Right lobe of liver (tissue), 6 donors: ENCODE measurements around the gene PHF2. TPM values are rescaled to one million over a fixed set of nuclear protein-coding genes. Genes with fewer than 3 reads are reported as not detected.

Source experiments
- ATAC-seq, 4 donors: fragments of 200-7000 bp; cut with Tn5 transposase; one replicate each; pipeline ENCODE4 v1.9.1; 2020; ENCODE audit warnings: mild to moderate bottlenecking in 4 of 4, moderate library complexity in 4 of 4
- DNase-seq, 3 donors: peaks; one replicate each; pipeline ENCODE4 v3.0.0-alpha.2; 2020
- H3K27ac ChIP-seq, 3 donors: fragments of 200-600 bp; one replicate each; pipeline ENCODE4 v1.8.0; 2022
- H3K27me3 ChIP-seq, 2 donors: fragments of 200-600 bp; one replicate each; pipeline ENCODE4 v1.8.0; 2022
- H3K36me3 ChIP-seq, 4 donors: fragments of 200-600 bp; sonication (generic) in 1 of 4; one replicate each; pipeline versions ENCODE4 v1.5.1 to v1.8.0; 2017 to 2022; ENCODE audit warnings: control low read depth in 1 of 4
- H3K4me1 ChIP-seq, 4 donors: fragments of 200-600 bp; sonication (generic) in 1 of 4; one replicate each; pipeline versions ENCODE4 v1.5.1 to v1.8.0; 2017 to 2022; ENCODE audit warnings: control low read depth in 1 of 4
- H3K4me3 ChIP-seq, 3 donors: fragments of 200-600 bp; one replicate each; pipeline ENCODE4 v1.8.0; 2022
- H3K9me3 ChIP-seq, 4 donors: fragments of 200-600 bp; sonication (generic) in 1 of 4; one replicate each; pipeline versions ENCODE4 v1.5.1 to v1.8.0; 2017 to 2022; ENCODE audit warnings: control low read depth in 1 of 4
- CTCF ChIP-seq, 4 donors: fragments of 200-600 bp in 3 of 4; fragments of 450-650 bp in 1 of 4; IDR thresholded peaks; one replicate each; pipeline versions ENCODE4 v1.5.1 to v1.8.0; 2016 to 2022; ENCODE audit warnings: antibody characterized with exemption in 4 of 4, mild to moderate bottlenecking in 2 of 4
- POLR2A ChIP-seq: fragments of 450-650 bp; IDR thresholded peaks from one replicate; pipeline ENCODE4 v1.6.1; 2017; ENCODE audit warnings: antibody characterized with exemption, mild to moderate bottlenecking
- WGBS: methylation state at CpG from one replicate; pipeline ENCODE4 v1.1.6; 2018; ENCODE audit warnings: low coverage, low lambda C conversion rate; ENCODE audit not compliant: insufficient coverage; ENCODE audit errors: missing lambda C conversion rate; 5-methylcytosine and 5-hydroxymethylcytosine counted together
- intact Hi-C, 2 donors: fragments of 100-400 bp; cut with DNase I; formaldehyde crosslinking; loops; one replicate each; pipeline versions ENCODE4 v1.11.2 to v1.14.1; 2022
- total RNA-seq, 6 experiments: library from RNA; depleted of rRNA in 2 of 6; stranded (reverse); fragments of >200 nt in 2 of 6; fragmentation: NEBNext Ultra II Directional in 3 of 6; extraction: Animal tissue kit (Norgen Biotek cat#: 25700) in 3 of 6; gene quantifications; one replicate each; pipeline versions ENCODE4 v1.1.0 to v1.2.4, GENCODE V29; 2016 to 2023
- donor health status: DM: no; HTN: yes; CAD: no.
- donor health status: DM: no; HTN: no; CAD: no.
- donor health status: DM: no; HTN: no; CAD: no.
- donor health status: DM: no; HTN: yes; CAD: no.
- donor health status: DM: no; HTN: yes; CAD: no.

The PHF2 gene
- total RNA-seq, 6 experiments from 2014 or later = 6.3 to 8.5 (median 6.8) TPM

DNA sequence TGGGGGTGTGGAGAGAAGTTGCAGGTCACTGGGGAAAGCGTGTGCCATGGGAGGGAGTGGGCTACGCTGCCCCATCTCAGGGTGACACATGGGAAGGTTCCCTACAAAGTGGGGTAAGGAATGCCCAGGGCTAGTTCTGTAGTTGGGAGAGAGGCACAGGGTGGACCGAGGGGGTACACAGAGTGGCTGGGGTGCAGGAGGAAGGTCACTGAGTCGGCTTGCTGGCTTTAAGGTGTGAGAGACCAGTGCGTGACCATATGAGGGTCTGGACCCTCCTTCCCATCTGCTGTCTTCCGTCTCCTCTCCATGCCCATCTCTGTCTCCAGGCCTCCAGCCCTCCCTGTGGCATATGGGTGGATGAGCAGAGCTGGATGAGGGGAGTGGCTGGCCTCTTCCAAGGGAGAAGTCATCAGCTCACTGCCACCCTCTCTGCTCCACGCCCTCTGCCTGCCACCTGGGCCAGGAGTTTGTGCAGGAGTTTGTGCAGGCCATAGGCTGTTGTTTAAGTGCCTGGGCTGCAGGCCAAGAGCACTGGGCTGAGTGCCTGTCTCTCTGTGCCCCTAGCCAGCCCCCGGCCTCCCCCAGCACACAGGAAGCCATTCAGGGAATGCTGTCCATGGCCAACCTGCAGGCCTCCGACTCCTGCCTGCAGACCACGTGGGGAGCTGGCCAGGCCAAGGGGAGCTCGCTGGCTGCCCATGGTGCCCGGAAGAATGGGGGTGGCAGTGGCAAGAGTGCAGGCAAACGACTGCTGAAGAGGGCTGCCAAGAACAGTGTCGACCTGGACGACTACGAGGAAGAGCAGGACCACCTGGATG, 96.8 kb downstream of the PHF2 start:
- DNase-seq (peak; percentile 12 to 46 (median 31)), ATAC-seq (no peak)
- no peak overlapping the region for H3K4me3 ChIP-seq
- 90% methylated on average over 4 of the region's 16 CpGs for WGBS
- H3K4me1 ChIP-seq = no peaks in the 10 kb centered on the region
- TF ChIP-seq POLR2A = no peak
- no peak for TF ChIP-seq CTCF (IDR thresholded peaks at IDR 0.05)
- H3K27me3 ChIP-seq = no peaks in the 10 kb centered on the region
- intact Hi-C loops = no loop called here
- no peaks in the 10 kb centered on the region for H3K9me3 ChIP-seq
- H3K27ac ChIP-seq = no peak overlapping the region
- H3K36me3 ChIP-seq = peaks cover 0 to 18% (median 0%) of the 10 kb centered on the region in 4 donors

GRCh38 chr9:93673839-93674334, 97.5 kb downstream of the PHF2 start:
- no CpG with 5 or more reads among the region's 13 CpGs for WGBS
- ATAC-seq = no peak
- TF ChIP-seq CTCF (IDR thresholded peaks at IDR 0.05) (no peak), POLR2A (no peak)
- DNase-seq = peak in 2 of 3 donors; percentile 12 to 31
- no peaks in the 10 kb centered on the region for H3K4me1 ChIP-seq
- H3K36me3 ChIP-seq = peaks cover 0 to 18% (median 0%) of the 10 kb centered on the region in 4 donors
- no peak overlapping the region for H3K4me3 ChIP-seq
- H3K27ac ChIP-seq = no peak overlapping the region
- H3K27me3 ChIP-seq = no peaks in the 10 kb centered on the region
- H3K9me3 ChIP-seq = no peaks in the 10 kb centered on the region
- intact Hi-C loops = no loop called here

GRCh38 chr9:93674580-93675335, 98.4 kb downstream of the PHF2 start:
- H3K27ac ChIP-seq = no peak overlapping the region
- H3K9me3 ChIP-seq = no peaks in the 10 kb centered on the region
- H3K4me3 ChIP-seq = no peak overlapping the region
- no peak for TF ChIP-seq POLR2A
- TF ChIP-seq CTCF (IDR thresholded peaks at IDR 0.05) = no peak
- 95% methylated on average over 4 of the region's 14 CpGs for WGBS
- ATAC-seq = no peak
- no peaks in the 10 kb centered on the region for H3K4me1 ChIP-seq
- DNase-seq = peak in 2 of 3 donors; percentile 43
- no peaks in the 10 kb centered on the region for H3K27me3 ChIP-seq
- intact Hi-C loops = no loop called here
- H3K36me3 ChIP-seq = peaks cover 0 to 18% (median 0%) of the 10 kb centered on the region in 4 donors

DNA sequence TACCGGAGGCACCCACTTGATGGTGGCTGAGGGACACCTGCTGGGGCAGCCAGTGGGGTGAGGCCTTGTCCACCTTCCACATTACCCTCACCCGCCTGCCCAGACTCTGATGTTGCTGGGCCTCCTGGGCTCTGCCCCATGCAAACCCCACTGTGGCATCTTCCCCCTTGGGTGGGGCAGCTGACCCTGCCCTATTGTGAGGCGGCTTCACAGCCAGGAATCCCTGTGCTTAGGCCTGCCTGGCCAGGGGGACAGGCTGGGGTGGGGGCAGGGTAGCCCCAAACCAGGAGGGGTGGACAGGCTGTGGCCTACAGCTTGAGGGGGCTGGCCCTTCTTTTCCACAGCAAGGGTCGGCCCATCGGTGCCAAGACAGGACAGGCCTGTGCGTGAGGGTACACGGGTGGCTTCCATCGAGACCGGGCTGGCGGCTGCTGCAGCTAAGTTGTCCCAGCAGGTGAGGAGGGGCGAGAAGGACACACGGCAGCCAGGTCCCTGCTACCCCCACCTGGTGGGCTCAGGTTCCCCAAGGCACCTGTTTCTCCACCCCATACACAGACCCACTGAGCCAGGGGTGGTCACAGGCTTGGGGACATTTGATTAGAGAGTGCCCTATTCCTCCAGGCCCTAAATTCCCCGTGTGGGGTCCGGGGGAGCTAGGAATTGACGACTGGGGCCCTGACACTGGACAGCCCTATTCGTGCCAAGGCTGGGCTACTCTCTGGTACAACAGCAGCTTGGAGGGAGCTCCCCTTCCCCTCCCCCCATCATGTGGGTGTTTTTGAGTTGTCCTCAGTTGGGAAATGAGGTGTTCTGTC, 99.2 kb downstream of the PHF2 start:
- no peak for ATAC-seq
- H3K27me3 ChIP-seq = no peaks in the 10 kb centered on the region
- H3K9me3 ChIP-seq = no peaks in the 10 kb centered on the region
- peak; percentile 18 to 44 (median 39) for DNase-seq
- peaks cover 0 to 18% (median 0%) of the 10 kb centered on the region in 4 donors for H3K36me3 ChIP-seq
- intact Hi-C loops = no loop called here
- TF ChIP-seq CTCF (IDR thresholded peaks at IDR 0.05) (no peak), POLR2A (no peak)
- H3K4me3 ChIP-seq = no peak overlapping the region
- H3K4me1 ChIP-seq = no peaks in the 10 kb centered on the region
- 100% methylated on average over 1 of the region's 16 CpGs for WGBS
- H3K27ac ChIP-seq = no peak overlapping the region
